H9 (cell line): ENCODE data around the gene TBL1X. TPM values are rescaled to one million over a fixed set of nuclear protein-coding genes. Genes with fewer than 3 reads are reported as not detected.
A peak's percentile ranks its signal among the peaks of the same experiment; 100 is the strongest.

Experiments used
- DNase-seq: peaks from one replicate; pipeline ENCODE4 v3.0.0-alpha.2; 2017
- H2AFZ ChIP-seq: one replicate; pipeline ENCODE4 v1.6.1; 2013; ENCODE audit warnings: mild to moderate bottlenecking, low read length, control low read depth, moderate library complexity
- H2AK5ac ChIP-seq: 2 replicates; pipeline ENCODE4 v1.6.1; 2013; ENCODE audit warnings: low read length, control low read depth, mixed read lengths; ENCODE audit not compliant: insufficient read length
- H2BK120ac ChIP-seq: one replicate; pipeline ENCODE4 v1.6.1; 2013; ENCODE audit warnings: low read depth, mild to moderate bottlenecking, low read length, control low read depth, inconsistent platforms; ENCODE audit not compliant: poor library complexity, severe bottlenecking
- H2BK12ac ChIP-seq: 2 replicates; pipeline ENCODE4 v1.6.1; 2013; ENCODE audit warnings: low read length, control low read depth, mixed read lengths, low read depth; ENCODE audit not compliant: insufficient read length
- H2BK15ac ChIP-seq: 2 replicates; pipeline ENCODE4 v1.6.1; 2013; ENCODE audit warnings: low read depth, low read length, control low read depth
- H2BK20ac ChIP-seq: one replicate; pipeline ENCODE4 v1.6.1; 2013; ENCODE audit warnings: low read depth, mild to moderate bottlenecking, low read length, control low read depth, inconsistent platforms; ENCODE audit not compliant: poor library complexity, severe bottlenecking
- H2BK5ac ChIP-seq: 2 replicates; pipeline ENCODE4 v1.6.1; 2013; ENCODE audit warnings: low read length, control low read depth, mixed read lengths; ENCODE audit not compliant: insufficient read length
- H3K14ac ChIP-seq: 2 replicates; pipeline ENCODE4 v1.6.1; 2013; ENCODE audit warnings: low read length, control low read depth; ENCODE audit not compliant: insufficient read depth
- H3K18ac ChIP-seq: 2 replicates; pipeline ENCODE4 v1.6.1; 2013; ENCODE audit warnings: low read depth, mild to moderate bottlenecking, mixed read lengths, low read length, control low read depth; ENCODE audit not compliant: insufficient read length
- H3K23ac ChIP-seq: 2 replicates; pipeline ENCODE4 v1.6.1; 2013; ENCODE audit warnings: low read length, control low read depth, mixed read lengths, low read depth; ENCODE audit not compliant: insufficient read length
- H3K23me2 ChIP-seq: 2 replicates; pipeline ENCODE4 v1.6.1; 2013; ENCODE audit warnings: low read depth, mild to moderate bottlenecking, mixed read lengths, low read length, control low read depth; ENCODE audit not compliant: insufficient read length, poor library complexity, severe bottlenecking
- H3K27ac ChIP-seq: 2 replicates; pipeline ENCODE4 v1.5.1; 2013; ENCODE audit warnings: low read length, control low read depth, mixed read lengths, low read depth; ENCODE audit not compliant: insufficient read length
- H3K27me3 ChIP-seq: 2 replicates; pipeline ENCODE4 v1.6.1; 2013; ENCODE audit warnings: low read length, control low read depth, inconsistent platforms; ENCODE audit not compliant: insufficient read depth
- H3K4ac ChIP-seq: 2 replicates; pipeline ENCODE4 v1.6.1; 2013; ENCODE audit warnings: low read depth, mild to moderate bottlenecking, control low read depth, inconsistent platforms, low read length, moderate library complexity
- H3K4me1 ChIP-seq: 2 replicates; pipeline ENCODE4 v1.6.1; 2013; ENCODE audit warnings: low read length, control low read depth, inconsistent platforms; ENCODE audit not compliant: insufficient read depth
- H3K4me2 ChIP-seq: 2 replicates; pipeline ENCODE4 v1.6.1; 2013; ENCODE audit warnings: low read length, control low read depth, mixed read lengths; ENCODE audit not compliant: insufficient read length, insufficient read depth
- H3K56ac ChIP-seq: 2 replicates; pipeline ENCODE4 v1.6.1; 2013; ENCODE audit warnings: low read depth, mild to moderate bottlenecking, mixed read lengths, low read length, control low read depth; ENCODE audit not compliant: insufficient read length
- H3K79me1 ChIP-seq: 2 replicates; pipeline ENCODE4 v1.6.1; 2013; ENCODE audit warnings: low read depth, mild to moderate bottlenecking, moderate library complexity, low read length, control low read depth, inconsistent platforms; ENCODE audit not compliant: insufficient read depth, poor library complexity, severe bottlenecking
- H3K79me2 ChIP-seq: 2 replicates; pipeline ENCODE4 v1.6.1; 2013; ENCODE audit warnings: low read length, control low read depth, inconsistent platforms; ENCODE audit not compliant: insufficient read depth
- H3K9ac ChIP-seq: 2 replicates; pipeline ENCODE4 v1.6.1; 2013; ENCODE audit warnings: low read length, control low read depth, mixed read lengths; ENCODE audit not compliant: insufficient read length; ENCODE audit errors: extremely low read depth
- H3K9me3 ChIP-seq: one replicate; pipeline ENCODE4 v1.6.1; 2013; ENCODE audit warnings: low read depth, low read length, inconsistent platforms; ENCODE audit not compliant: control insufficient read depth
- H3T11ph ChIP-seq: one replicate; pipeline ENCODE4 v1.6.1; 2013; ENCODE audit warnings: mild to moderate bottlenecking, low read length, control low read depth, inconsistent platforms
- H4K20me1 ChIP-seq: one replicate; pipeline ENCODE4 v1.6.1; 2013; ENCODE audit not compliant: control insufficient read depth, insufficient read length, insufficient read depth
- H4K5ac ChIP-seq: 2 replicates; pipeline ENCODE4 v1.6.1; 2013; ENCODE audit warnings: low read depth, mild to moderate bottlenecking, mixed read lengths, low read length, control low read depth; ENCODE audit not compliant: insufficient read length
- H4K8ac ChIP-seq: replicated peaks from 2 replicates; pipeline ENCODE4 v1.6.1; 2013; ENCODE audit warnings: low read length, control low read depth, mixed read lengths, low read depth; ENCODE audit not compliant: insufficient read length
- H4K91ac ChIP-seq: 2 replicates; pipeline ENCODE4 v1.6.1; 2013; ENCODE audit warnings: low read depth, mild to moderate bottlenecking, moderate library complexity, mixed read lengths, low read length, control low read depth; ENCODE audit not compliant: insufficient read length
- H3K27ac Mint-ChIP-seq, 3 experiments: 2 replicates in 2 of 3; 3 replicates in 1 of 3; pipeline ENCODE4 v1.8.0; 2020 to 2021; ENCODE audit warnings: mixed read lengths in 3 of 3, mild to moderate bottlenecking in 1 of 3, moderate library complexity in 1 of 3
- H3K27me3 Mint-ChIP-seq: 2 replicates; pipeline ENCODE4 v1.8.0; 2021; ENCODE audit warnings: low read depth, mild to moderate bottlenecking, moderate library complexity, mixed read lengths
- H3K36me3 Mint-ChIP-seq, 3 experiments: 2 replicates in 2 of 3; 3 replicates in 1 of 3; pipeline ENCODE4 v1.8.0; 2020 to 2021; ENCODE audit warnings: low read depth in 3 of 3, mixed read lengths in 3 of 3; ENCODE audit not compliant: insufficient read depth in 1 of 3
- H3K4me1 Mint-ChIP-seq, 2 experiments: 2 replicates each; pipeline ENCODE4 v1.8.0; 2020; ENCODE audit warnings: mixed read lengths in 2 of 2
- H3K4me3 Mint-ChIP-seq, 2 experiments: 2 replicates in 1 of 2; 3 replicates in 1 of 2; pipeline ENCODE4 v1.8.0; 2020 to 2021; ENCODE audit warnings: mild to moderate bottlenecking in 2 of 2, mixed read lengths in 2 of 2, moderate library complexity in 1 of 2
- H3K9me3 Mint-ChIP-seq, 2 experiments: 2 replicates in 1 of 2; 3 replicates in 1 of 2; pipeline ENCODE4 v1.8.0; 2020; ENCODE audit warnings: mild to moderate bottlenecking in 2 of 2, mixed read lengths in 2 of 2, moderate library complexity in 1 of 2
- WGBS: extraction: QIAGEN DNeasy Blood & Tissue Kit; methylation state at CpG from one replicate; pipeline ENCODE4 v1.1.7; 2013; ENCODE audit warnings: missing lambda C conversion rate, low lambda C conversion rate, mixed read lengths; ENCODE audit not compliant: insufficient read length; ENCODE audit errors: extremely low coverage; 5-methylcytosine and 5-hydroxymethylcytosine counted together
- total RNA-seq: library from RNA; stranded (reverse); gene quantifications from 2 replicates; pipeline ENCODE4 v1.2.1, GENCODE V29; 2021
- TF ChIP-seq, protein P1 (sequence below): fragments of 200-600 bp; sonication (generic); conservative IDR thresholded peaks from 3 replicates; pipeline ENCODE4 v1.8.0; 2021; ENCODE audit warnings: antibody characterized with exemption, mild to moderate bottlenecking

TBL1X gene
- total RNA-seq, 1 experiment from 2014 or later = 24.1 TPM

DNA sequence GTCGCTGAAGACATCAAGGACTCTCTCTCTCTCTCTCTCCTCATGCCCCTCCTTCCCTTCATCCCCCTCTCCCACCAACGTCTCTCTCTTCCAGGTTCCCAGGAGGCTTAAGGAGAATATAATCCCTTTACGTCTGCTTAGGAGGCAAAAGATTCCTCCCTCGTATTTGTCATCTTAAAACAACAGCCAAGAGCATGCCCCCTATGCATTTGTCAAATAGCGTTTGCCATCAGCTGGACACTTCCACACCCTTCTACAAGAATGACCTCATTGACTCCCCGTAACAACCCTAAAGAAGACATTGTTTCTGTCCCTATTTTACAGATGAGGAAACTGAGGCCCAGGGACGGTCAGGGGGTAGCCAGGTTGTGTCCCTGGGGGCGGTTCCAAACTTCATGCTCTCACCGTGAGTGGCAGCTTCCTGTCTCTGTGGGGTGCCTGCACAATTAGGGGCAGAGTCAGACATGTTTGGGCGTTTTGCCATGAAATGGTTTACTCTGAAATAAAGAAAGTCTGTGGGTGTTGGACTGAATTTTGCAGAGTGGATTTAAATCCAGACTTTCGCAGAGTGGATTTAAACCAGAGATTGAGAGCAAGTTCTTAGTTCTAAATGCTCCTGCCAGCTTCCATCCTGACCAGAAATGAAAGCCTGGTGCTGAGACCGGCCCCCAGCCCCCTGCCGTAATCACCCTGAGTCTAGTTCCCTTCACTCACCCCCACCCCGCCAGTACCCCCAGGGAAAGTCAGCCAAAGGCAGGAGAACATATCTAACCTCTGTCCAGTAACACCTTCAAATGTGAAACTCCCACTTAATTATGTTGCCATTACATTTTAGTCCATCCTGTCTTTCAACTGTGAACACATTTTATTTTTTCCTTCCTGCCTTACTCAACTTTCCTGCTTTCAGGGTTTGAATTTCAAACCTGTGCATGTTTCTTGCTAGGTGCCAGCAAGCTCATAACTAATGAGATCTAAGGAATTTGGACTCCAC is 44.3 kb upstream of the TBL1X start:
- no peak overlapping the region for H2BK5ac ChIP-seq
- no peak overlapping the region for H3K14ac ChIP-seq
- no peaks in the 10 kb centered on the region for H3K23me2 ChIP-seq
- H2BK12ac ChIP-seq = no peak overlapping the region
- peak overlapping the region in 1 of 3 experiments; percentile 44; a peak in 1 of 7 replicates for H3K27ac Mint-ChIP-seq
- no peak overlapping the region for H3T11ph ChIP-seq
- no peak overlapping the region for H2AFZ ChIP-seq
- peak overlapping the region; percentile 8 for H3K18ac ChIP-seq
- no peak overlapping the region for H3K23ac ChIP-seq
- no peaks in the 10 kb centered on the region for H3K9me3 ChIP-seq
- H3K27me3 Mint-ChIP-seq = 0 out of 2 replicates have a peak, but pooled peaks cover 3% of the 10 kb centered on the region
- no peaks in the 10 kb centered on the region for H3K79me1 ChIP-seq
- peaks cover 13 to 15% of the 10 kb centered on the region in 2 experiments for H3K4me1 Mint-ChIP-seq
- no CpG with 5 or more reads among the region's 14 CpGs for WGBS
- no peaks in the 10 kb centered on the region for H4K20me1 ChIP-seq
- H4K5ac ChIP-seq = no peak overlapping the region
- H3K36me3 Mint-ChIP-seq = peaks cover under 1 to 5% (median under 1%) of the 10 kb centered on the region in 3 experiments; a peak in 3 of 7 replicates
- no peak overlapping the region for H3K4me2 ChIP-seq
- no peaks in the 10 kb centered on the region for H3K27me3 ChIP-seq
- H3K4me3 Mint-ChIP-seq = no peak overlapping the region
- H2BK20ac ChIP-seq = no peak overlapping the region
- DNase-seq = no peak
- H3K4ac ChIP-seq = no peak overlapping the region
- H2BK120ac ChIP-seq = no peak overlapping the region
- H3K79me2 ChIP-seq = no peaks in the 10 kb centered on the region
- H3K9ac ChIP-seq = no peak overlapping the region
- H4K8ac ChIP-seq = no peak overlapping the region
- no peak overlapping the region for H2BK15ac ChIP-seq
- H3K4me1 ChIP-seq = no peaks in the 10 kb centered on the region
- peaks cover under 1 to 54% of the 10 kb centered on the region in 2 experiments; a peak in 4 of 5 replicates for H3K9me3 Mint-ChIP-seq
- TF ChIP-seq, protein P1, sequence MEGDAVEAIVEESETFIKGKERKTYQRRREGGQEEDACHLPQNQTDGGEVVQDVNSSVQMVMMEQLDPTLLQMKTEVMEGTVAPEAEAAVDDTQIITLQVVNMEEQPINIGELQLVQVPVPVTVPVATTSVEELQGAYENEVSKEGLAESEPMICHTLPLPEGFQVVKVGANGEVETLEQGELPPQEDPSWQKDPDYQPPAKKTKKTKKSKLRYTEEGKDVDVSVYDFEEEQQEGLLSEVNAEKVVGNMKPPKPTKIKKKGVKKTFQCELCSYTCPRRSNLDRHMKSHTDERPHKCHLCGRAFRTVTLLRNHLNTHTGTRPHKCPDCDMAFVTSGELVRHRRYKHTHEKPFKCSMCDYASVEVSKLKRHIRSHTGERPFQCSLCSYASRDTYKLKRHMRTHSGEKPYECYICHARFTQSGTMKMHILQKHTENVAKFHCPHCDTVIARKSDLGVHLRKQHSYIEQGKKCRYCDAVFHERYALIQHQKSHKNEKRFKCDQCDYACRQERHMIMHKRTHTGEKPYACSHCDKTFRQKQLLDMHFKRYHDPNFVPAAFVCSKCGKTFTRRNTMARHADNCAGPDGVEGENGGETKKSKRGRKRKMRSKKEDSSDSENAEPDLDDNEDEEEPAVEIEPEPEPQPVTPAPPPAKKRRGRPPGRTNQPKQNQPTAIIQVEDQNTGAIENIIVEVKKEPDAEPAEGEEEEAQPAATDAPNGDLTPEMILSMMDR = no peak
- H4K91ac ChIP-seq = no peak overlapping the region
- no peak overlapping the region for H3K56ac ChIP-seq
- H3K27ac ChIP-seq = no peak overlapping the region
- H2AK5ac ChIP-seq = no peak overlapping the region
